Lower leg skin (tissue), 4 donors: ENCODE data around the gene LELP1. TPM values are rescaled to one million over a fixed set of nuclear protein-coding genes. Genes with fewer than 3 reads are reported as not detected.

Experiments
- DNase-seq, 2 donors: peaks; one replicate each; pipeline ENCODE4 v3.0.0-alpha.2; 2019; ENCODE audit warnings: low spot score in 2 of 2
- H3K4me3 ChIP-seq: fragments of 200-600 bp; sonication (generic); 2 replicates; pipeline ENCODE4 v1.5.1; 2017; ENCODE audit warnings: mild to moderate bottlenecking, low read depth; ENCODE audit not compliant: poor library complexity, severe bottlenecking
- POLR2A ChIP-seq, 2 donors: fragments of 450-650 bp; IDR thresholded peaks; one replicate each; pipeline ENCODE4 v1.6.1; 2016 to 2017; ENCODE audit warnings: antibody characterized with exemption in 2 of 2, mild to moderate bottlenecking in 1 of 2, moderate library complexity in 1 of 2
- WGBS, 2 donors: methylation state at CpG; one replicate each; pipeline ENCODE4 v1.1.5; 2018; 5-methylcytosine and 5-hydroxymethylcytosine counted together
- intact Hi-C: fragments of 100-400 bp; cut with DNase I; formaldehyde crosslinking; loops from one replicate; pipeline ENCODE4 v1.15.0; 2023; ENCODE audit warnings: low total_unique reads
- total RNA-seq, 4 donors: library from RNA; depleted of rRNA; stranded (reverse); fragments of >200 nt; gene quantifications; one replicate each; pipeline ENCODE4 v1.1.0, GENCODE V29; 2016
- TF ChIP-seq, protein P1 (sequence below), 3 donors: fragments of 450-650 bp; IDR thresholded peaks; one replicate each; pipeline ENCODE4 v1.5.1; 2016; ENCODE audit warnings: antibody characterized with exemption in 3 of 3, mild to moderate bottlenecking in 3 of 3, moderate library complexity in 2 of 3

The LELP1 gene
- total RNA-seq, 4 donors from 2014 or later: not detected

DNA sequence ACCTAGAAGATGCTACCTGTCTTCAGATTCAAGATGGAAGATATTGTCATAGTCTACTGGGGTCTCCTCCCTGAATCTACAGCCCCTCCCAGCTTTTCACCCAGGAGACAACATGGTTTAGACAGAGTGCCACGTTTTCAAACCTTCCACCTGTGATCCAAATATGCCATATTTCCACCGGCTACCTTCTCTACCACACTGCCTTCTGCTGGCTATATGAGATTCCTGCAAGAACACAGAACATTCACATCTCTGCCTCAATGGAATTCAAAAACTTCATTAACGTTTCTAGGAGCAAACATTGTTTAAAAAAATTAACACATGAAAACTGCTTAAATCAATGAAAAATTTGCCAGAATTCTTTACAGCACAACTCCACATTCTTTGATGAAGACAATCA, 12.9 kb upstream of the LELP1 start:
- H3K4me3 ChIP-seq: no peak overlapping the region
- intact Hi-C loops: loop anchor here (5.0 kb wide), 1 partner anchor 318 kb away; no protein-coding TSS in a partner anchor
- no peak for DNase-seq
- 8 to 13% methylated on average over 3 of the region's 3 CpGs for WGBS, 2 donors
- TF ChIP-seq POLR2A (IDR thresholded peaks at IDR 0.05): no peak
- TF ChIP-seq, protein P1, sequence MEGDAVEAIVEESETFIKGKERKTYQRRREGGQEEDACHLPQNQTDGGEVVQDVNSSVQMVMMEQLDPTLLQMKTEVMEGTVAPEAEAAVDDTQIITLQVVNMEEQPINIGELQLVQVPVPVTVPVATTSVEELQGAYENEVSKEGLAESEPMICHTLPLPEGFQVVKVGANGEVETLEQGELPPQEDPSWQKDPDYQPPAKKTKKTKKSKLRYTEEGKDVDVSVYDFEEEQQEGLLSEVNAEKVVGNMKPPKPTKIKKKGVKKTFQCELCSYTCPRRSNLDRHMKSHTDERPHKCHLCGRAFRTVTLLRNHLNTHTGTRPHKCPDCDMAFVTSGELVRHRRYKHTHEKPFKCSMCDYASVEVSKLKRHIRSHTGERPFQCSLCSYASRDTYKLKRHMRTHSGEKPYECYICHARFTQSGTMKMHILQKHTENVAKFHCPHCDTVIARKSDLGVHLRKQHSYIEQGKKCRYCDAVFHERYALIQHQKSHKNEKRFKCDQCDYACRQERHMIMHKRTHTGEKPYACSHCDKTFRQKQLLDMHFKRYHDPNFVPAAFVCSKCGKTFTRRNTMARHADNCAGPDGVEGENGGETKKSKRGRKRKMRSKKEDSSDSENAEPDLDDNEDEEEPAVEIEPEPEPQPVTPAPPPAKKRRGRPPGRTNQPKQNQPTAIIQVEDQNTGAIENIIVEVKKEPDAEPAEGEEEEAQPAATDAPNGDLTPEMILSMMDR (IDR thresholded peaks at IDR 0.05): no peak

DNA sequence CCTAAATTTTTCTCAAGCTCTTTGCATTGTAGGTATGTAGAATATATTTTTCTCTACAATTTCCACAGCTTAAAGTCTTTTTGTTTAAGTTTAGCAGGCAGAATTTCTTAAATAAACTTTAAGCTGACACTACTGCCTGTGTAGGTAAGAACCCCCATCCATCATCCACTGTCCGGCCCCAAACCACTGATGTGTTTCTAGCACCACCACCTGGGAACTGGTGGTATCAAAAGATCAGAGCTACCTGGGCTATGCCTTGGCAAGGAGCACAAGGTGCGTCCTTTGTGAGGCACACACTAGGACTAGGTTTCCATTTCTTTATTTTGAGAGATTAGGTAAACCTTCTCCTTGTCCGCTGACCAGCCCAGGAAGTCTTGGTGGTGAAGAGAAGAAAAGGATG, 10.5 kb upstream of the LELP1 start:
- intact Hi-C loops: loop anchor here (5.0 kb wide), 1 partner anchor 320 kb away; no protein-coding TSS in a partner anchor
- TF ChIP-seq, protein P1 (IDR thresholded peaks at IDR 0.05): no peak
- no peak for TF ChIP-seq POLR2A (IDR thresholded peaks at IDR 0.05)
- no peak overlapping the region for H3K4me3 ChIP-seq
- no peak for DNase-seq
- WGBS, 2 donors: 22 to 28% methylated on average over 3 of the region's 3 CpGs

DNA sequence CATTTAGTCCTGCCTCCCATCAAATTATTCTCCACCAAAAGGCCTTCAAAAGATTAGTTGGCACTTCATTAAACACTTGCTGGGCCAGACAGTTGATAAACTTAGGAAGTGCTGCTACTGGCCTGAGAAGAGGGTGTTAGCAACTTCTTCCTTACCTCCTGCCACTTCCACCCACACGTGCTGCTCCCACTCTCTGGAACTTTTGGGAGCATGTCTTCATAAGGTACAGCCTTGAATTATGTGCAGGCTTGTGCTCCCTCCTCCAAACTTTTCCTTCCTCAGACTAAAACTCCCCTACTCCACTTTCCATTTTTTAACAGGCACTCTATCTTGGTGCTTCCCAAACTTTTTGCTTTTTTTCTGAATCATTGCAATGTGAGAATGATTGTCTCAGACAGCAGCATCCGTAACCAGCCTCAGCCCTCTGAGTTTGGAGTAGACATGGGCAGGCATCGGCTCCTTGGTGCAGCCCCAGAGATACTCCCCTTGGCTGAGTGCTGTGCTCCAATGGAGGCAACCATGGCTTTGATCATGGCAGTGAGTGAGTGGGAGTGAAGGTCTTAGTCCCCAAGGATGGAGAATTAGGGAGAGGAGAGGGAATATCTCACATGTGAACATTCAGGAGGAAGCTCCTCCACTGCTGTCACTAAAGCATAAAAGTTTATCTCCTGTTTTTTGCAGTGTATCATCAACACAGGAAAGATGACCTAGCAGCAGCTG, 8.7 kb upstream of the LELP1 start:
- no peak for TF ChIP-seq POLR2A (IDR thresholded peaks at IDR 0.05)
- TF ChIP-seq, protein P1 (IDR thresholded peaks at IDR 0.05): no peak
- DNase-seq: no peak
- no peak overlapping the region for H3K4me3 ChIP-seq
- WGBS, 2 donors: 56 to 69% methylated on average over 3 of the region's 3 CpGs
- intact Hi-C loops: loop anchor here (5.0 kb wide), 1 partner anchor 322 kb away; no protein-coding TSS in a partner anchor

DNA sequence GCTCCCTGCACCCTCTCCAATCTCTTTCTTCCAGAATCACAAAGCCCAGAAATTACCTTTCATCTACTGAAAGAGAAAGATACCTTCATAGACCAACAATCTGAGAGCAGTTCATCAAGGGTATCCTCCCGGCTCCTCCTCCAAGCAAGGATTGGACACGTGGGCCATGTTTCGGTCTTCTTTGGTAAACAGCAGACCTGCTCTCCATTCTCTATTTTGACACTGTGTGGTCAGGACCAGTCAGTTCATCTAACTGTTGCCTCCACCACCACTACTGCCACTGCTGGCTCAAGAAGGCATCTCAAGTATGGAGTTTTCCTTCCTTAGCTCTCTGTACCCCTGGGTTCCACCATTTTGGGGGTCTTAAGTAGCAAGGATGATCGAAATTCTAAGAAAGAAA, 8.0 kb upstream of the LELP1 start:
- DNase-seq: no peak
- no peak for TF ChIP-seq POLR2A (IDR thresholded peaks at IDR 0.05)
- TF ChIP-seq, protein P1 (IDR thresholded peaks at IDR 0.05): no peak
- WGBS, 2 donors: 68 to 80% methylated on average over 4 of the region's 4 CpGs
- intact Hi-C loops: no loop called here
- H3K4me3 ChIP-seq: no peak overlapping the region

DNA sequence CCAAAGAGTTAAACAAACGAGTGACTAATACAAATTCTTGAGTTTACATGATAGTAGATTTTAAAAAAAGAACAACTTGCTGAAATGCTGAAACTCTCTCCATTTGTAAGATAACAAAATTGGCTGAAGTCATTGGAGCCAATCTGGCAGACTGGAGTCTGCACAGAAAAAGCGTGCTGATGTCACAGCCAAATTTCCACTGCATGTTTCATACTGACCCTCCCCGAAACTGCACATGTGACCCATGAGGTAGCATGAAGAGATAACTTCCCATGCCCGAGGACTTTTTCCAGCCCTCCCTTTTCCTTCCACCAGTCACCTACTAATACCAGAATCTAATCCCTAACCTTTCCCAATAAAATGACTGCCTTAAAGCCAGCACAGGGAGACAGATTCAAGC, 1.2 kb upstream of the LELP1 start:
- no peak overlapping the region for H3K4me3 ChIP-seq
- WGBS, 2 donors: 72 to 75% methylated on average over 4 of the region's 4 CpGs
- no peak for DNase-seq
- intact Hi-C loops: no loop called here
- no peak for TF ChIP-seq POLR2A (IDR thresholded peaks at IDR 0.05)
- TF ChIP-seq, protein P1 (IDR thresholded peaks at IDR 0.05): no peak

DNA sequence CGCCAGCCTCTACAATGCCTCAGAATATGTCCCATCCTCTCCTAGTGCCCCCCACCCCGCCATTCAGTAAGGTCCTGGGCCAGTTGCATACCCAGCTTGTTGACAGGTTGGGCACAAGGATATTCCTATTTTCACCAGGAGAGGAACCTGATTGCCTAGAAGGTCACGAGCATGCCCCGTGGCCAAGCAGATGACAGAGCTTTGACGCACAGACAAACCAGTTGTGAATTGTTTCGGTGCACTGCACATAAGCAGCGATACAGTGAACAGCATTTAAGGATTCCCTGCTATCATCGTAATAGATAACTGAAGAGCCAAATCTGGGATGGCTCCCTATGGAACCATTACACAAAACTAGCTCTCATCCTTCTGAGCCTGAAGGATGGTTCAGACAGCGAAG, 3.4 kb downstream of the LELP1 start:
- TF ChIP-seq, protein P1 (IDR thresholded peaks at IDR 0.05): no peak
- TF ChIP-seq POLR2A (IDR thresholded peaks at IDR 0.05): no peak
- intact Hi-C loops: no loop called here
- WGBS, 2 donors: 89 to 92% methylated on average over 9 of the region's 9 CpGs
- no peak for DNase-seq
- no peak overlapping the region for H3K4me3 ChIP-seq
